Measurements from ENCODE around the gene CATSPER3.
A peak's percentile ranks its signal among the peaks of the same experiment; 100 is the strongest.

The CATSPER3 gene

DNA sequence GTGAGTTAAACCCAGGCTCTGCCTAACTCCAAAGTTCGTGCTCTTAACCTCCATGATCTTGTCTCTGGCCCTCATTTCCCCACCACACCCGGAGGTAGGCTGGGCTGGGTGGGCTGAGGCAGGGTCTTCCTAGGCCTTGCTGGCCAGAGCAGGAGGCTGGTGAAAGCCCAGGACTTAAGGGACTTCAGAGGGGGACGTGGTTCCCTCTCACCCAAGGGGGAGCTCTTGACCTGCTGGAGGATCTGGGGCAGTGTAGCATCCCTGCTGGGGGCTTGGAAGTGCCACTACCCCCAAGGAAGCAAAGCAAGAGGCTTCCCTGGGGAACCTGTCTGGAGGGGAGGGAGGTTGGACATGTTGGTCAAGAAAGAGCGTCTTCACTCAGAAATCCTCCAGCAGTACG is 51.6 kb downstream of the CATSPER3 start:
- Histone ChIP-seq H3K4me2 (ENCODE audit: low read depth, low read length, poor library complexity, severe bottlenecking) (no peak overlapping the region), H3K4me3 (ENCODE audit: low read length, poor library complexity, severe bottlenecking) (no peak overlapping the region), H3K4me1 (ENCODE audit: insufficient read depth, low read length, poor library complexity, severe bottlenecking) (no peaks in the 10 kb centered on the region), H3K27me3 (ENCODE audit: insufficient read depth, low read length, poor library complexity, severe bottlenecking) (no peaks in the 10 kb centered on the region), H2AFZ (ENCODE audit: low read length) (no peak overlapping the region), H3F3A (ENCODE audit: low read depth) (no peaks in the 10 kb centered on the region), H3K36me3 (ENCODE audit: insufficient read depth, low read length) (no peaks in the 10 kb centered on the region), H4K20me1 (ENCODE audit: insufficient read depth, low read length, poor library complexity, severe bottlenecking) (no peaks in the 10 kb centered on the region), H3K9ac (ENCODE audit: low read depth, low read length, poor library complexity, severe bottlenecking) (no peak overlapping the region), H3K9me2 (replicated peaks; ENCODE audit: low read depth, low read length) (no peaks in the 10 kb centered on the region), H3K79me2 (ENCODE audit: insufficient read depth, low read length) (no peaks in the 10 kb centered on the region), H3K9me3 (ENCODE audit: insufficient read depth, low read depth, low read length) (no peaks in the 10 kb centered on the region)
- TF ChIP-seq EZH2phosphoT487 (IDR thresholded peaks at IDR 0.05; ENCODE audit: borderline replicate concordance), result no peak
- TF ChIP-seq, protein P1, sequence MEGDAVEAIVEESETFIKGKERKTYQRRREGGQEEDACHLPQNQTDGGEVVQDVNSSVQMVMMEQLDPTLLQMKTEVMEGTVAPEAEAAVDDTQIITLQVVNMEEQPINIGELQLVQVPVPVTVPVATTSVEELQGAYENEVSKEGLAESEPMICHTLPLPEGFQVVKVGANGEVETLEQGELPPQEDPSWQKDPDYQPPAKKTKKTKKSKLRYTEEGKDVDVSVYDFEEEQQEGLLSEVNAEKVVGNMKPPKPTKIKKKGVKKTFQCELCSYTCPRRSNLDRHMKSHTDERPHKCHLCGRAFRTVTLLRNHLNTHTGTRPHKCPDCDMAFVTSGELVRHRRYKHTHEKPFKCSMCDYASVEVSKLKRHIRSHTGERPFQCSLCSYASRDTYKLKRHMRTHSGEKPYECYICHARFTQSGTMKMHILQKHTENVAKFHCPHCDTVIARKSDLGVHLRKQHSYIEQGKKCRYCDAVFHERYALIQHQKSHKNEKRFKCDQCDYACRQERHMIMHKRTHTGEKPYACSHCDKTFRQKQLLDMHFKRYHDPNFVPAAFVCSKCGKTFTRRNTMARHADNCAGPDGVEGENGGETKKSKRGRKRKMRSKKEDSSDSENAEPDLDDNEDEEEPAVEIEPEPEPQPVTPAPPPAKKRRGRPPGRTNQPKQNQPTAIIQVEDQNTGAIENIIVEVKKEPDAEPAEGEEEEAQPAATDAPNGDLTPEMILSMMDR (conservative IDR thresholded peaks at IDR 0.05; ENCODE audit: low read length), result peak; percentile 31

DNA sequence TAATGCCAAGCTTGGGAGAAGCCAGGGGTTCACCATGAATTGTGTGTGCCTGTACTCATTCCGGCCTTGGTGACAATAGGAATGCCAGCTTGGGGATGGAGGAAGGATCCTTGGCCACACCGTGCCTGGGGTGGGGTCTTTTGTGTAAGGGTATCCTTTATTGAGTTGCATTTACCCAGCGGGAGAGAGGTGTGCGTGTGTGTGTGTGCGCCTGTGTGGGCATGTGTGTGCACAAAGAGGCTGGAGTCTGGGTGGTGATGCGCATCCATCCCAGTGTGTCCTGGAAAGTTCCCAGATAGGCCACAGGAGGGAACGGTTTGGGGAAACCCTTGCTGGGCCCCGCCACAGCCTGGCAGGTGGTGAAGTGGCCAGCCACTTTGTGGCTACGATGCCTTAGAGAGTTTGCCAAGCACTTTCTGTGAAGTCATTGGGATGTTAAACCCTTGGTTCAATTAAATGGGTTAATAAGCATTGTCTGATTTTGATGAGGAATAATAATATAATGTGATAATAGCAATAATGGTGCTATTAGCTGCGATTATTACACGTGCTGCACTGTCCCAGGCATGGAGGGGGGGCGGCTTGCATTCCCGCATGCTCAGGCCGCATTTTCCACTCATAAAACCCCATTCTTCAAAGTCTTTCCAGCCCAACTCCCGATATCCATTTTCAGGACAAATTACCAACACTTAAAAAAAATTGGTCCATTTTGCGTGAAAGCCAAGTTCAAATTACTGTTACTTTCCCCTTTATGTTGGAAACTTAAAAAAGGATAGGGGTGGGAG is 52.6 kb downstream of the CATSPER3 start:
- no peaks in the 10 kb centered on the region for H3K79me2 ChIP-seq (ENCODE audit: insufficient read depth, low read length)
- no peaks in the 10 kb centered on the region for H3F3A ChIP-seq (ENCODE audit: low read depth)
- no peaks in the 10 kb centered on the region for H3K36me3 ChIP-seq (ENCODE audit: insufficient read depth, low read length)
- no peaks in the 10 kb centered on the region for H4K20me1 ChIP-seq (ENCODE audit: insufficient read depth, low read length, poor library complexity, severe bottlenecking)
- no peaks in the 10 kb centered on the region for H3K27me3 ChIP-seq (ENCODE audit: insufficient read depth, low read length, poor library complexity, severe bottlenecking)
- TF ChIP-seq EZH2phosphoT487 (IDR thresholded peaks at IDR 0.05; ENCODE audit: borderline replicate concordance), result no peak
- no peak overlapping the region for H2AFZ ChIP-seq (ENCODE audit: low read length)
- H3K9me2 ChIP-seq (replicated peaks; ENCODE audit: low read depth, low read length), result no peaks in the 10 kb centered on the region
- no peaks in the 10 kb centered on the region for H3K4me1 ChIP-seq (ENCODE audit: insufficient read depth, low read length, poor library complexity, severe bottlenecking)
- H3K9me3 ChIP-seq (ENCODE audit: insufficient read depth, low read depth, low read length), result no peaks in the 10 kb centered on the region
- H3K9ac ChIP-seq (ENCODE audit: low read depth, low read length, poor library complexity, severe bottlenecking), result no peak overlapping the region
- no peak overlapping the region for H3K4me2 ChIP-seq (ENCODE audit: low read depth, low read length, poor library complexity, severe bottlenecking)
- H3K4me3 ChIP-seq (ENCODE audit: low read length, poor library complexity, severe bottlenecking), result no peak overlapping the region

DNA sequence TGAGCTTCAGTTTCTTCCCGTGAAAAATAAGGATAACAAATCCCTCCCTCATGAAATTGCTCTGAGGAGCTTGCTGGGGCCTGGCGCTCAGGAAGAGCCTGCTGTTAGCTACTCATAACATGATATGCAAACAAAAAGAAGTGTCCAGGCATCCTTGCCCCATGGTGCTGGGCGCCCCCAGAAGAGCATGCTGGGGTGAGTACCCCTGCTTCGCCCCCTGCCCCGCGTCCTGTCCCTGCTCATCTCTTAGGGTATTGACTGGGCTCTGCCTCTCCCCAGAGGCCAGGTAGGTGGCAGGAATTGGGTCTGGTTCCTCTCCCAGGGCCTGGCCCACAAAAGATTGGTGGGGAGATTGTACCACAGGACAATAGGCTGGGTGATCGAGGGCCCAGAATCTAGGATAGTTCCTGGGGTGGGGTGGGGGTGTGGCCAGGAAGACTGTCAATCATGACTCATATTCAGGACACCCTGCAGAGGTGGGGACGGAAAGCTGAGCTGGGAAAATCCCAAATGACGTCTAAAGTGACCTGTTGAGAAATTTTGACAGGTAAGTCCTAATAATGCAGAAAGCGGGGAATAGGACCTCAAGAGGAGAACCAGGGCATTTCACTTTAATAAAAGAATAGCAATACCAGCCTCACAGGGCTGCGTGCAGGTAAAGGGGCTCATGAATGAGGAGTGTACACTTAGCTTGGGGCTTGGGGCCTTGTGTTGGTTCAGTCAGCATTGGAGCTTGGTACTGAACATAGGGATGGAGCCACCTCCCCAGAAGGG is 57.4 kb downstream of the CATSPER3 start:
- no peak overlapping the region for H3K4me3 ChIP-seq (ENCODE audit: low read length, poor library complexity, severe bottlenecking)
- no peak for TF ChIP-seq EZH2phosphoT487 (IDR thresholded peaks at IDR 0.05; ENCODE audit: borderline replicate concordance)
- TF ChIP-seq, protein P1 (conservative IDR thresholded peaks at IDR 0.05; ENCODE audit: low read length), result no peak
- no peaks in the 10 kb centered on the region for H3K27me3 ChIP-seq (ENCODE audit: insufficient read depth, low read length, poor library complexity, severe bottlenecking)
- no peaks in the 10 kb centered on the region for H3K9me2 ChIP-seq (replicated peaks; ENCODE audit: low read depth, low read length)
- no peaks in the 10 kb centered on the region for H3F3A ChIP-seq (ENCODE audit: low read depth)
- no peak overlapping the region for H3K9ac ChIP-seq (ENCODE audit: low read depth, low read length, poor library complexity, severe bottlenecking)
- no peaks in the 10 kb centered on the region for H3K9me3 ChIP-seq (ENCODE audit: insufficient read depth, low read depth, low read length)
- no peak overlapping the region for H3K4me2 ChIP-seq (ENCODE audit: low read depth, low read length, poor library complexity, severe bottlenecking)
- H2AFZ ChIP-seq (ENCODE audit: low read length), result no peak overlapping the region
- H4K20me1 ChIP-seq (ENCODE audit: insufficient read depth, low read length, poor library complexity, severe bottlenecking), result no peaks in the 10 kb centered on the region
- peaks cover 25% of the 10 kb centered on the region; the same call in 1 of the 2 replicates for H3K79me2 ChIP-seq (ENCODE audit: insufficient read depth, low read length)
- no peaks in the 10 kb centered on the region for H3K36me3 ChIP-seq (ENCODE audit: insufficient read depth, low read length)
- no peaks in the 10 kb centered on the region for H3K4me1 ChIP-seq (ENCODE audit: insufficient read depth, low read length, poor library complexity, severe bottlenecking)

Data from Loucy (cell line).